Nephron (organoid): ENCODE data around the gene ADGRD2.
A peak's percentile ranks its signal among the peaks of the same experiment; 100 is the strongest.

Source experiments
- H3K27ac Mint-ChIP-seq, 3 experiments: 2 replicates each; pipeline ENCODE4 v1.8.0; 2020; ENCODE audit warnings: mixed read lengths in 3 of 3, mild to moderate bottlenecking in 2 of 3, moderate library complexity in 1 of 3
- H3K27me3 Mint-ChIP-seq: 2 replicates; pipeline ENCODE4 v1.8.0; 2021; ENCODE audit warnings: low read depth, mild to moderate bottlenecking, moderate library complexity, mixed read lengths
- H3K36me3 Mint-ChIP-seq: 2 replicates; pipeline ENCODE4 v1.8.0; 2020; ENCODE audit warnings: low read depth, mixed read lengths
- H3K4me1 Mint-ChIP-seq: 2 replicates; pipeline ENCODE4 v1.8.0; 2020; ENCODE audit warnings: mixed read lengths
- H3K4me3 Mint-ChIP-seq, 3 experiments: 2 replicates each; pipeline ENCODE4 v1.8.0; 2020; ENCODE audit warnings: mild to moderate bottlenecking in 3 of 3, mixed read lengths in 3 of 3, moderate library complexity in 2 of 3
- H3K9me3 Mint-ChIP-seq: 2 replicates; pipeline ENCODE4 v1.8.0; 2020; ENCODE audit warnings: mixed read lengths
- TF ChIP-seq, protein P1 (sequence below), 3 experiments: fragments of 200-600 bp; sonication (generic); IDR thresholded peaks; one replicate each; pipeline ENCODE4 v1.5.0; 2021; ENCODE audit warnings: antibody characterized with exemption in 3 of 3; ENCODE audit not compliant: unreplicated experiment in 3 of 3

ADGRD2 gene

GRCh38 chr9:124501771-124502320 lies 51.6 kb downstream of the ADGRD2 start:
- Mint-ChIP-seq H3K4me1 (peaks cover 6% of the 10 kb centered on the region), H3K36me3 (no peaks in the 10 kb centered on the region), H3K9me3 (peaks cover 3% of the 10 kb centered on the region), H3K27me3 (peaks cover 87% of the 10 kb centered on the region), H3K4me3 (no peak overlapping the region), H3K27ac (no peak overlapping the region)
- TF ChIP-seq, protein P1, sequence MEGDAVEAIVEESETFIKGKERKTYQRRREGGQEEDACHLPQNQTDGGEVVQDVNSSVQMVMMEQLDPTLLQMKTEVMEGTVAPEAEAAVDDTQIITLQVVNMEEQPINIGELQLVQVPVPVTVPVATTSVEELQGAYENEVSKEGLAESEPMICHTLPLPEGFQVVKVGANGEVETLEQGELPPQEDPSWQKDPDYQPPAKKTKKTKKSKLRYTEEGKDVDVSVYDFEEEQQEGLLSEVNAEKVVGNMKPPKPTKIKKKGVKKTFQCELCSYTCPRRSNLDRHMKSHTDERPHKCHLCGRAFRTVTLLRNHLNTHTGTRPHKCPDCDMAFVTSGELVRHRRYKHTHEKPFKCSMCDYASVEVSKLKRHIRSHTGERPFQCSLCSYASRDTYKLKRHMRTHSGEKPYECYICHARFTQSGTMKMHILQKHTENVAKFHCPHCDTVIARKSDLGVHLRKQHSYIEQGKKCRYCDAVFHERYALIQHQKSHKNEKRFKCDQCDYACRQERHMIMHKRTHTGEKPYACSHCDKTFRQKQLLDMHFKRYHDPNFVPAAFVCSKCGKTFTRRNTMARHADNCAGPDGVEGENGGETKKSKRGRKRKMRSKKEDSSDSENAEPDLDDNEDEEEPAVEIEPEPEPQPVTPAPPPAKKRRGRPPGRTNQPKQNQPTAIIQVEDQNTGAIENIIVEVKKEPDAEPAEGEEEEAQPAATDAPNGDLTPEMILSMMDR (IDR thresholded peaks at IDR 0.05; ENCODE audit: unreplicated experiment in 3 of 3): no peak

GRCh38 chr9:124502711-124503702 lies 52.8 kb downstream of the ADGRD2 start:
- H3K27ac Mint-ChIP-seq: no peak overlapping the region
- peaks cover 6% of the 10 kb centered on the region for H3K4me1 Mint-ChIP-seq
- peak overlapping the region in 2 of 3 experiments; percentile 59 to 64 for H3K4me3 Mint-ChIP-seq
- TF ChIP-seq, protein P1 (IDR thresholded peaks at IDR 0.05; ENCODE audit: unreplicated experiment in 3 of 3): no peak
- no peaks in the 10 kb centered on the region for H3K36me3 Mint-ChIP-seq
- peaks cover 3% of the 10 kb centered on the region for H3K9me3 Mint-ChIP-seq
- peaks cover 85% of the 10 kb centered on the region for H3K27me3 Mint-ChIP-seq

DNA sequence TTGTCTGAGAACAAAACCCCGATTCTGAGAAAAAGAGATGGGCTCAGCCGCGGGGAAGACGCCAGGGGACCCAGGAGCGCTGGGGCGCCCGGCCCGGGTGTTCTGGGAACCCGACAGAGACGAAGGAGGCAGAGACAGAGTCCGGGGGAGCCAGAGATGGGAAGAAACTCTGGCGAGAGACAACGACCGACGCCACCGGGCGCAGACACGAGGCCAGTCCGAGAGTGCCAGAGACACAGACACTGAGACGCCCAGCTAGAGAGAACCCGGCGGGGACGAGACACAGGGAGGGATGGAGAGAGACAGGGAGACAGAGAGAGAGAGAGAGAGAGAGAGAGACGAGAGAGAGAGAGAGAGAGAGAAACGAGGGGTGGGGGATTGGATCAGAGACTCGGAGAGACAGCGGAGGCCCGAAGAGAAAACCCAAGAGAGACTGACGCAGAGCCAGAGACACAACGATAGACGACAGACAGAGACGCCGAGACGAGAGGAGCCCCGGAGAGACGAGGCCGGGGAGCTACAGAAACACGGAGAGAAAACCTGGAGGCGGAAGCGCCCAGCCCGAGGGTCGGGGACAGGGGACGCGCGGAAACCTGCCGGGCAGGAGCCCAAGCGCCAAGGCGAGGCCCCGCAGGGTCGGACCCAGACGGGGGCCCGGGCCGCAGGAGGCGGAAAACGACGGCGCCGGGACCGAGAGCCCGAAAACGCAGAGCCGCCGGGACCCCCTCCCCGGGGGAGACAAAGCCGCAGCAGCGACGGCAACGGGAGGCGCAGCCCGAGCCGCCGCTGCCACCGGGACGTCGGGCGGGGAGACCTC lies 53.7 kb downstream of the ADGRD2 start:
- Mint-ChIP-seq H3K36me3 (no peaks in the 10 kb centered on the region), H3K27ac (peak overlapping the region in 1 of 3 experiments; percentile 34), H3K27me3 (peaks cover 84% of the 10 kb centered on the region), H3K9me3 (peaks cover 3% of the 10 kb centered on the region), H3K4me1 (peaks cover 6% of the 10 kb centered on the region), H3K4me3 (peak overlapping the region; percentile 81 to 85 (median 83))
- TF ChIP-seq, protein P1 (IDR thresholded peaks at IDR 0.05; ENCODE audit: unreplicated experiment in 3 of 3): no peak

DNA sequence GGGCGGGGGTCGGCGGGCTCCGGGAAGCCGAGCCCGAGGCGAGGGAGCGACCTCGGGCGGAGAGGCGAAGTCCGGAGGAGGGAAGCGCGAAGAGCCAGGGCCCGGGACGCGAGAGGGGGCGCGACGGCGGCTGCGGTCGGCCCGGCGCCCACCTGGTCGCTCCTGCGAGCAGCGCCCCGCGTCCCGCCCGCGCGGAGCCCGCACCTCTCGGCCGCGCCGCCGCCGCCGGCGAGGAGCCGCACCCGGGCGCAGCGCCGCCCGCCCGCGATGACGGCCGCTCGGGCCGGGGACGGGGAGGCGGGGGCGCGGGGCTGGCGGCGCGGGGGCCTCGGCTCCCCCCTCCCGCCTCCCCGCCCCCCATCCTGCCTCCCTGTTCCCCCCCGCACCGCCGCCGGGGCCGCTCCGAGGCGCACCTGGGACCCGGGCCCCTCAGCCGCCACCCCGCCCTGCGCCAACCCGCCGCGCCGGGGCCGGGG lies 54.3 kb downstream of the ADGRD2 start:
- H3K27me3 Mint-ChIP-seq: peaks cover 78% of the 10 kb centered on the region

More for the DNA sequence above, 54.3 kb downstream of the ADGRD2 start:
- peaks cover 3% of the 10 kb centered on the region for H3K9me3 Mint-ChIP-seq
- no peaks in the 10 kb centered on the region for H3K36me3 Mint-ChIP-seq
- TF ChIP-seq, protein P1 (IDR thresholded peaks at IDR 0.05; ENCODE audit: unreplicated experiment in 3 of 3): no peak
- H3K27ac Mint-ChIP-seq: no peak overlapping the region
- no peak overlapping the region for H3K4me3 Mint-ChIP-seq
- peaks cover 6% of the 10 kb centered on the region for H3K4me1 Mint-ChIP-seq
